Breast epithelium (tissue), 3 donors: ENCODE data around the gene RMND1.

Source experiments
- CTCF ChIP-seq, 3 donors: fragments of 450-650 bp; IDR thresholded peaks; one replicate each; pipeline ENCODE4 v1.5.1; 2016 to 2017; ENCODE audit warnings: antibody characterized with exemption in 3 of 3, mild to moderate bottlenecking in 3 of 3, moderate library complexity in 3 of 3
- POLR2A ChIP-seq: fragments of 450-650 bp; IDR thresholded peaks from one replicate; pipeline ENCODE4 v1.6.1; 2016; ENCODE audit warnings: antibody characterized with exemption, mild to moderate bottlenecking, moderate library complexity
- POLR2AphosphoS5 ChIP-seq, 3 donors: sonication (generic); formaldehyde crosslinking; IDR thresholded peaks; one replicate each; pipeline ENCODE4 v1.6.1; 2017; ENCODE audit warnings: antibody characterized with exemption in 3 of 3

- TF ChIP-seq POLR2A, result no peak
- TF ChIP-seq CTCF (IDR thresholded peaks at IDR 0.05), result no peak
- no peak for TF ChIP-seq POLR2AphosphoS5 (IDR thresholded peaks at IDR 0.05)
Observed at GRCh38 chr6:151448623-151449022, 3.3 kb downstream of the RMND1 start.
